Fibroblast of the conjunctiva (primary cell): ENCODE measurements around the gene EHBP1.

Source experiments
- DNase-seq: peaks from one replicate; pipeline ENCODE4 v3.0.0-alpha.2; 2010; ENCODE audit warnings: low read depth

The EHBP1 gene

DNA sequence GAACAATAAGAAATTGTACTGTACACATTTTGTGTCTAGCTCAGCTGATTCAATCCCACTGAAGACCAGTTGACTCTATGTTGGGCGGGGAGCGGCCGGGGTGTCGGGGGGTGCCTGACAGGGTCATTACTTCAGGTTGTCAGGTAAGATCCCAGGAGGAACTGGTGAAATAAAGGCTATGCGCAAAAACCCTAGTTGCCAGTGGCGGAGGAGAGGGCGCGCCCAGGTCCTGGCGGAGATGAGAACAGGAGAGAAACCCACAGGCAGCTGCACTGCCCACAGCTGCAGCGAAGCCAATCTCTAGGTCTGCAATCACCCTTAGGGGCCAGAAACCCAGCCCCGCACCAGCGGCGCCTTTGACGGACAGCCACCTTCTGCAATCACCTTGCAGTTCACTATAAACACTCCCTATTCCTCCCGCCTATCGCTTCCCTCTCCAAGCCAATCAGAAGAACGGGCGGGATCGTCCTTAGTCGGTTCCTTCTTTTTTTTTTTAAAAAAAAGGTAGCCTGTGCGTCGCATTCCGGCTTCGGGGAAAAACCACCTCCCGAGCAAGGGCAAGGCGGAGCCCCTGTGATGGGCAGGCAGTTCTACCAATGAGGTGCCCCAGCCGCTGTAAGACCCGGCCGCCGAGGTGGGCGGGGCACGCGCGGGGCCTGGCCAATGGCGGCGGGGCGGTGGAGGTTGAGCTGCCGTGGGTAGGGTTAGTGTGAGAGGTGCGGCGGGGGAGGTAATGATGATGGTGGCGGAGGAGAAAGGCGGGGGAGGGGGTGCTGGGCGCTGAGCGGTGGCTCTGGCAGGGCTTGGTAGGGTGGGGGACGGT is at the start of gene EHBP1:
Gene EHBP1, plus strand, starts transcription at position 707 of the 823 bp plus-strand sequence. CDS start 1,479 bp downstream, outside the sequence.
- DNase-seq: peak; percentile 100

DNA sequence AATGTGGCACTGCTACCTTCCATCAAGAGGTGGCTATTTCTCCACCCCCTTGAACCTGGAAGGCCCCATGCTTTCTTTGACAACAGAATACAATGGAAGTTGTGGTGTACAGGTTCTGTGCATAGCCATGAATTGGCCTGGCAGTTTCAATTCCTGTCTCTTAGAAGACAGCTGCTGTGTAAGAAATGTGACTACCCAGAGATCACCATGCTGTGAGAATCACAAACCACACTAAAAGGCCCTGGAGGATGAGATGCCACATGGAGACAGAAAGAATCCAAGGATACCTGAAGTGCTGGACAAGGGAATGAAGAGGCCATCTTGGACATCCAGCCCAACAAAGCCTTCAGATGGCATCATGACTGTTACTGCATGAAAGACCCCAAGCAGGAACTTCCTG is 47.7 kb upstream of the EHBP1 start:
- DNase-seq: no peak

DNA sequence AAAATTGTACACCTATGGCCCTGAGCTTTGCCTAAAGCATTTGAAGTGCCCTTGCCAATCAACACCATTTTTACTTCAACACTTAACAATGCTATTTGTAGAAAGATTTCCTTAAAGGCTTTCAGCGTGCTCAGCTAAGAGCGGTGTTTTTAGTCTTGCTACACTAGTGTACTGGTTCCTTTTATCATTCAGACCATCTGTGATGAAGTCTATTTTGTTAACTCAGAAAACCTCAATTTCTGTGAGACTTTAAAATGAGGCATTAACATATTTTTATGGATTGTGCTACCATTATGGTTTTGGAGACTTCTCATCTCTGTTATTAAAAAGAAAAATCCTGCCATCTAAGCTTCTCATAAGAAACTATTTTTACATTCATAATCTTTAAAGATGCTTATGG is 46.6 kb upstream of the EHBP1 start:
- DNase-seq: no peak

DNA sequence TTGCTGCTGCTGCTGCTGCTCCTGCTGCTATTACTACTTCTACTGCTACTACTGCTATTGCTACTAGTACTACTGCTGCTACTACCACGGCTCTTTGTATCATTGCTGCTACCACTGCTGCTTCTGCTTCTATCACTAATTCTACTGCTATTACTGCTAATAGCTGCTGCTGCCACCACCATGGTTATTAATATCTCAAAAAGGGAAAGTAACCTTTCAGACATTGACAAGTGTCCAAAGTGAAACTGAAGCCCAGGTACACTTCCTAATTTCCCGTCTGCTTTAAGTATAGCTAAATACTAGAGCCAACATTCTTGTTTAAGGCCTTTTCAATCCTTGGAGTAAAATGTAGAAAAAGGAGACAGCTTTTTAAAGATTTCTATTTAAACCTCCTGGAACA is 45.4 kb upstream of the EHBP1 start:
- no peak for DNase-seq

DNA sequence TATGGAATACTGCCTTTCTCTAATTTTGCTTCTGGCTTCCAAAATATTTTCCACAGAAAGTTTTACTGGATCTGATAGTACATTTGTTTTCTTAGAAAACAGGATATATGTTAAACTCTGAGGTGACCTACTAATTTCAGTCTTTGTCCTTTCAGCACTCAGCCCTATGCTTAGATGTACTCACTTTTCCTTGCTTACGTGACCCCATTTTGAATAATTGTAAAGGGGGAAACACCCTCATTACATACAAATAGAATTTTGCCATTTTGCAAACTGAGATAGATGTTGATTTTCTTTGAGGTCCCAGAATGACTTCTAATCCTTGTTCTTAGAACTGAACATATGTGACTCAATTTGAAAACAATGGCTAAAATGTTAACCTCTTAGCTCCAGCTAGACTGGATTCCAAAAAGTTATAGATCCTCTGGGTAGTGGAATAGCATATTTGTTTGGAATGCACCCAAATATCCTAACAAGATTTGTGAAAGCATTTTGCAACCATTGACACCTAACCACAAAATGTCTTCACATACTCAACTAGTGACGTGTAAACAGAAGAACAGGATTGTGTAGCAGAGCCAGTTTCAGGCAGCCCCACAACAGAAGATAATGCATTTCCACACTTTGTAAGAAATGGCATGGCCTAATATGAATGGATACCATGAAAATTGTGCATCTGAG is 44.8 kb upstream of the EHBP1 start:
- peak; percentile 94 for DNase-seq

DNA sequence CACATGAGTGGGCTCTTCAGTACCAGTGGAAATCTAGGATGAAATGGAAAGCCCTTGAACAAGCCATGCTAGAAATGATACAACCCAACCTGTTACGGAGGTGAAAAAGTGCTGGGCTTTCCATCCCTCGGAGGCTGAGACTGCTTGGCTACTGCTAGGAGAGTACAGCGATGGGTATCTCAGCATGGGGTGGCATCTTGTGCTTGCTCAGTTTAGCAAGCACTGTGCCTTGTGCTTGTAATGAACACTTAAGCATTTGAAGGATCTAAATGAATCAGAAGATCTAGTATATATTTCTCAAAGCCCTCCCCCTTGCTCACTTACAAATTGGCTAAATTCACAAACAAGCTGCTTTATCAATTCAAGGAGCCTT is 44.3 kb upstream of the EHBP1 start:
- DNase-seq: no peak

DNA sequence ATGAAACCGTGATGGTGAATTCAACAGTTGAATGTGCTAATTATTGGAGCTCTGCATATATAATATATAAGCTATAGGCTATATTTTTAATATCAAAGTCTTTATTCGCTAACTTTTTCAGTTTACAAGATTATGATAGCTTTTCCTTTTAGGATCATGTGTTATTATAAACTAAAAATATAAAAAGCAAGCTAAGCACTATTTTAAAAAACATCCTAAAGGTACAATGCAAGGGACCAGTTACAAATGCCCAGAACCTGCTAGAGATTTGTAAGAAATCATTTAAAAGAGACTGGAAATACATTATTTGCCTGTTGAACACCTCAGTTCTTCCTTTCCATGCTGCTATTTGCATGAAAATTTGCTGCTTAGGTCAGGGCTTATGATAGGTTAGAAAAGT is 43.4 kb upstream of the EHBP1 start:
- DNase-seq: no peak

DNA sequence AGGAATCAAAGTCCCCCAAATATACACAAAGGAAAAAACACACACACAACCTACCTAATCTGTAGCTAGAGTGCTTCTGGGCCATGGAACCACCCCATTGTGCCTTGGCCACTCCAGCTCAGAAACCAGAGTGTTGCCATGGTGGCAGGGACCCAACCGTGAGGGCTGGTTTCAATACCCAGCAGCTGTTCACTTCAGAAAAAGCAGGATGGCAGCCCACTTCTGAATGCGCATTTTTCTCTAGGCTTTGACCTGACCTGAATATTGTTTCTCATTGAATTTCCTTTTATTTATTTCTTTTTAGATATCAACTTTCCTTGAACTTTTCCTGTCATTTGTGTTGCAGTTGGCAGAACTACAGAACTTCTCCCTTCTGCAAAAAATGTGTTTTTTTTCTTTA is 43.0 kb upstream of the EHBP1 start:
- no peak for DNase-seq

DNA sequence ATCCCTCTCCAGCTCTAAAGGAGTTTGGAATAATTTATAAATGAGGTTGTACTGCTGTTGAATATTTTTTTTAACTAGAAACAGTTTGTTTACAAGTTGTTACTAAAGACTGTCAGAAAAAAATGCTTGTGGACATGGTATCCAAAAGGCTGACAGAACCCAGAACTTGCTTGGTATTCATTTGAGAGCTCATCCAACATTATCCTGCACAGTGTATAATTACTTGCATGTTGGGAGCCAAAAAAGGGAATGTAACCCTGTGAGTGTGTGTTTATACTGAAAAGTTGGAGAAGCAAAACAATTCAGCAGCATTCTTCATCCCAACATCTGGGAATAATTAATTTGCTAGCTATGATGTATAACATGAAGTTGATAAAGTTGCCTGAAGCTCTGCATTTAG is 42.1 kb upstream of the EHBP1 start:
- DNase-seq: peak; percentile 94

DNA sequence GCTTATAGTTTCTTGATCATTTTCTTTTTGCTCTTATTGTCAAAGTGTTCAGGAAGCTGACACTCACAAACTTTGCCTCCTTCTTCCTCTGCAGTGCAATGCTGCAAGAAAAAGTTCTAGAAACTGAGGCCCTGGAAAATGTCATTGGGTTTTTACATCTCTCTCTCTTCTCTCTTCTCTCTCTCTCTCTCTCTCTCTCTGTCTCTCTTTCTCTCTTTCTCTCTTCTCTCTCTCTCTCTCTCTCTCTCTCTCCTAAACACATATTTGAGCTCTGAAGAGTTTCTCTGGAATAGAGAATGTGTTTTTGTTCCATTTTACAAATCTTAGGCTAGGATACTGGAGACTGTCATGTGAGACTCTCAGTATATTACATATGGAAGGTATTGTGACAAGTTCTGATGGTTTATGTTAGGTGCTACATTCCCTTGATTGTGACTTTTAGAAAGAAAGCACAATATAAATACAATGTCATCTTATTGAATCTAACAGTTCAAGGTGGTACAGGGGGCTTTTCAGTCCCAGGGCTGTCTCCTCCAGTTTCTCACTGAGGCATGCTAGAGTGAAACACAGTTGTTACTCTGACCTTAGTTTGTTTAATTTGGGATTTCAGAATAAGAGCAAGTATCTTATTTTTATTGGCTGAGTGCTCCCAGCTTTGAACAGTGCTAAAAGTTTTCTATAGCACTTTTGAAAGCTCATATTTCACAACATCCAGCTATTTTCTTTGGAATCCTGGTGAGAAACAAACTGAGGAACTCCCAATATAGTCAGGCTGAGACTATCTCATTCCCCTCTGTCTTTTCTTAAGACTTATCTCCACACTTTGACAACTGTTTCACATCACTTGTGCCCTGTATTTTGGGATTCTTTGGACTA is 41.4 kb upstream of the EHBP1 start:
- peak; percentile 71 for DNase-seq

DNA sequence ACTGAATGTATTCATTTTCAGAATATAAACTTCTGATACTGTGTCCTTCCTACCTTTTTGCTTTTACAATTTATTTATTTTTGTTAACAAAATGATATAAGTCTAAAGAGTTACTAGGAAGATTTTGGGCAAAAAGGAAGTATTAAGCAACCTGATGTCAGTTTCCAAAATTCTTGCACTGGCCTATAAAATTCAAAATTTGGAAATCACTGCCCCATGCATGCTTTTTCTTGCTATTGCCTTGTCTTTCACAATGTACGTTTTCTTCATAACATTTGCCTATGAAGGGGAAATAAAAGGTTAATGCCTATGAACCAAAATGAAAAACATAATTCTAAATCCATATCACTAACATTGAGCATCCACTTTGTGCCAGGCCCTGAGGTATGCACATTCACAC is 40.1 kb upstream of the EHBP1 start:
- DNase-seq: no peak

DNA sequence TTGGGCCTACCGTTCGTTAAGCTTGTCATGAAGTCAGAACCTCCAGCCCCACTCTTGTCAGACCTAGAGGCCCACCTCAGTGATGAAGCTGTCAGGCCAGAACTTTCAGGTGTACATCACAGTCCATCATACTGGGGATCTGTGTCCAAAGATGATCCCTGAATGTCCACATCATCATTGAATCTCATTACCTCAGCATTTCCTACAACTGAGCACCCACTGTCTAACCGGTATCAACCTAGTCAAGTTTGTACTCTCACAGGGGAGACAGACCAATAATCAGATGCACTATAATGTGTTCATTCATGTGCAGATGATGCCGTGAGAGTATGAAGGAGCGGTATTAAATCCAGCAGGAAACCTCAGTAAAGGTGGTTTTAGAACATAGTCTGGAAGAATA is 36.3 kb upstream of the EHBP1 start:
- DNase-seq: no peak

DNA sequence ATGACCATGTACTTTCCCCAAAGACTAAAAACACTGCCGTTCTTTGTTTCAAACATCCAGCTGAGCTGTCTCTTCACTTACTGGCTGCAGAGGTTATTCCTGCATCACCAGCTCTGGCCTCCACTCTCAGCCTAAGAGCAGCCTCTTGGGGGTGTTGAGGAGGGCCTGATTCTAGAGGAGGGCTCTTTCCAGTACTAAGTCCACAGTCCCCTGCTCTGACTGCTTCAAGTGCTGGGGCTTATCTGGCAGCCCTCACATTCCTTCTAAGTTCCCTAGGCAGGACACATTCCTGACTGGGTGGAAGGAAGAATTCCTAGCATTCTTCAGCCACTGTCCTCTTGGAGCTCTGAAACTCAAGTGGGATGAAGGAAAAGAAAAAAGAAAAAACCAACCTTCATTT is 32.9 kb upstream of the EHBP1 start:
- no peak for DNase-seq

DNA sequence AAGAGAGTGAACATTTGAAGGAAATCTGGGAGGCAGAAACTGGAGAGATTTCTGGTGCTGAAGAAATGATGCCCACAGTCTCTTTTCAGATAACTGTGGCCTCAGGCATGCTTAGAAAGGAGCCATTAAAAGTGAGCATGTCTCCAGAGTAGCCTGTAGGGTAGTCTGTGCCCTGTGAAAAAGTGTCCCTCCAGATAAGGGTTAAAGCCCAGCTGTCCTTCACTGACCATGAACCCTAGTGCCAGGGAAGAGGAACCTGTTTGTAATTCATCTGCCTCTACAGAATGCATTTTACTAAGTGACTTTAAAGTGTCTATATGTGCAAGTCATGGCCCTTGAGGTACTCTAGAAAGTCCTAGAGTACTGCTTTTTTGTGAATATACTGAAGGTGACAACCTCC is 30.5 kb upstream of the EHBP1 start:
- no peak for DNase-seq

DNA sequence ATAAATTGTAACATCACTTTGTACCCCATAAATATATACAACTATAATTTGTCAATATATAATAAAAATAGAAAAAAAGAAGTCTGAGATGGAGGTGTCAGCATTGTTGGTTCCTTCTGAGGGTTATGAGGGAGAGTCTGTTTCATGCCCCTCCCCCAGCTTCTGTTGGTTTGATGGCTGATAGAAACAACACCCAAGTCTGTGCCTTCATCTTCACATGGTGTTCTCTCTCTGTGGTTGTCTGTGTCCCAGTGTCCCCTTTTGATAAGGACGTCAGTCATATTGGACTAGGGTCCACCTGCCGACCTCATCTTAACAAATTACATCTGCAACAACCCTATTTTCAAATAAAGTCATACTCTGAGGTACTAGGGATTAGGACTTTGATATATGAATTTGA is 20.3 kb upstream of the EHBP1 start:
- no peak for DNase-seq

DNA sequence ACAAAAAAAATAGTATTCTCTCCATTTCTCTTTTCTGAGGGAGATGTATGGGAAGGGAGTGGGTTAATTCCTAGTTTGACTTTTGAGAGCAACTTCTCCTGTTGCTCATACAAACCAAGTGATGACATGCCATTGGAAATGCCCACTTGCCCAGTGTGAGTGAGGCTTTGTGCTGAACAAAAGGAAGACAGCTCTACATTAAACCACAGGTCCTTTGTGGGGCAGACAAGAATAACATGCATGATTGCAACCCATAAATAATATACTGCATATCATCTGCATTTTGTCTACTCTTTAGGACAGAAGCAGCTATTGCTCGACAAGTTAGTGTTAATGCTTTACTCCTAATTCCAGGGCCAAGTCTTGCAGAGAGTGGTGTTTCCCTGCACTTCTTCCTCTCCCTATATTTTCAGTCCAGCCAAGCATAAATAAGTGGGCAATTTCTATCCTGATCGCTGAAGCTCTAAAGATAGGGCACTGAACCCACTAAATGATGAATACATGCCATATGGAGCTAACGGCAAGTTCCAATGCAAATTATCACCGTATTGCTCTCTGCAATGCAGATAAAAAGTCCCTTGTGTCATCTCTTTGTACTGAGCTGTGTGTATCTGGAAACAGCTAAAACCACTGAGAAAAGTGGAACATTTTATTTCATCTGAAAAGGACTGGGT is 19.4 kb upstream of the EHBP1 start:
- no peak for DNase-seq

DNA sequence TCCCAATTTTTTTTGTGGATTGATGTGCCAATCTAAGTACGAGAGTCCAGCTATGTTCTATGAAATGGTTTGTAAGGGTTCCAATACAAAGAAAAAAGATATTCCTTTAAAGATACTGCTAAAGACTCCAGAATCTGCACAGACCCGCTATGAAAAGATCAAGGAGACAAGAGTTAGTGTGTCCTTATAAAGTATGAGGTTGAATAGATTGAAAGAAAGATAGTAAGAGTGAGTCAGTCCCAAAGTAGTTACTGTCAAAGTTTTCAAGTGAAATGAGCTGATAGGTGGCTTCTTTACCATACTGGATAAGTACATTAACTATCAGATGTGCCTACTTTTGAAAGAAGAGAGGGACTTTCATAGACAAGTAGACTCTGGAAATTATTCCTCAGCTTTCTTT is 17.9 kb upstream of the EHBP1 start:
- DNase-seq: no peak

DNA sequence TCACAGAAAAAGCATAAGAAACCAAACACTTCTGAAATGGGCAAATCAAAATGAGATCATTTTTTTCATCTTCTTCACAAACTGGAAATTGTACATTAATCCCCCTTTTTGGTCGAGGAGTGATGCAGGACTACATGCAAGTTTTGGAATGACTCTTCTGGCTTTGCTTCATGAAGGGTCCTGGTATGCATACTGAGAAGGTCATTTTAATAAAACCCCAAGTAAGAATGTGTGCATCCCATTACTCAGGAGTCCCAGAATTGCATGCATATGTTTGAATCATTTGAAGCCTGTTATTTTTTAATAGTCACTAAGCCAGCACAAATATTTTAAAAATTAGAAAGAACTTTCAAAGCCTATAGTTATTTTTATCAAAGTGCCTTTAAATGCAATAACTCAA is 16.7 kb upstream of the EHBP1 start:
- DNase-seq: no peak

DNA sequence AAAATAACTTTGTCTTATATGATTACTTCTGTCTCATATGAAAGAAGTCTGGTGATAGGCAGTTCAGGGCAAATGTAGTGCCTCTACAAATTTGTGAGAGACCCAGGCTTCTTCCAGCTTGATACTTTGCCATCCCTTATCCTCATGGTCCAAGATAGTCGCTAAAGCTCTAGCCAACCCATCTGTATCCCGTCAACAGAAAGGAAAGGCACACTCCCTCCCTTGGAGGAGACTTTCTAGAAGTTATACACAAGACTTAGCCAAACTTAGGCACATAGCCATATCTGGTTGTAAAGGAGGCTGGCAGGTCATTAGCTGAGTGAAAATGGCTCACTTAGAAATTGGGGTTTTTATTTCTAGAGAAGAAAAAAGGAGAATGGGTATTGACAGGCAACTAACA is 14.3 kb upstream of the EHBP1 start:
- DNase-seq: no peak

DNA sequence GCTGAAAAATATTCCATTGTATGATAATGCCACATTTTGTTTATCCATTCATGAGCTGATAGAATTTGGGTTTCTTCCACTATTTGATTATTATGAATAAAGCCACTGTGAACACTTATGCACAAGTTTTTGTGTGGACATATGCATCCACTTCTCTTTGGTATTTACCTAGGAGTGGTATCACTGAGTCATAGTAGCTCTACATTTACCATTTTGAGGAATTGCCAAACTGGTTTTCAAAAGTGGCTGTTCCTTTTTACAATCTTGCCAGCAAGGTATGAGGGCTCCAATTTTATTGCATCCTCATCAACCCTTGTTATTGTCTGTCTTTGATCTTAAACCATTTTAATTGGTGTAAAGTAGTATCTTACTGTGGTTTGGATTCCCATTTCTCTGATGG is 13.3 kb upstream of the EHBP1 start:
- no peak for DNase-seq

DNA sequence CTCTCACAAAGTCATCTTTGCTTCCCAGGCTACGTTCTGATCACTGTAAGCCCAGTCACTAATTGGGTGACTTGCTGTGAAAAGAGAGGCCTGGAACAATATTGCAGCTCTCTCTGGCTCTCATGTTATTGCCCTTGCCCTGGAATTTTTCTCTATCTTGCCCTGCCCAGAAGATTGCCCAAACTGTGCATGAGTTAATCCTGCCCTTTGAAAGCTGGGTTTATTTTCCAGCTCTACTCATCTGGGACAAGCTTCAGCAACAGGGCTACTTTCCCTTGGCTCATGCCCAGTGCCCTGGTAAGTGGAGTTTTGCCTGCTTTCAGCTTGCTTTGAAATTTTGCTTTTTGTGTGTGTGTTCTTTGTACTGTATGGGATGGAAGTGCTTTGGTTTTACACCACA is 6.9 kb upstream of the EHBP1 start:
- DNase-seq: no peak

DNA sequence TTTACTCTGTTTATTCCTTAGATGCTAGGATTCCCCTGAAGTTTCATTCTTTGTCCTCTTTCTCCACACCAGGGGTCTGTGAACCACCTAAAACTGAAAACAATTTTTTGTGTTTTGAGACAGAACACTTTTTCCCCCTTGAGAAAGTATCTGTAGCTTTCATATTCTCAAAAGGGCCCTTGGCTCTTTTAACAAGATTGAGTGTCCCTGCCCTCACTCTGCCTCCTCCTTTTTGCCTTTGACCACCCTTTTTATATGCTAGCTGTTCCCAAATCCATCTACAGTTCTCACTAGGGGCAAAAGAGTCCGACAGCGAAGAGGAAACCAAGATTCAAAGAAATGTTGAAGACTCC is 883 bp upstream of the EHBP1 start:
- DNase-seq: no peak
